Islet of Langerhans (tissue), 1 donor: ENCODE data around the gene APOBEC3B.
"Not testable (repeated sequence)": the region's sequence is repeated elsewhere in the genome, so short reads cannot be mapped to it uniquely, and the experiment has no call there.

Experiments
- FAIRE-seq: peaks from one replicate; lab custom pipeline; 2011; peaks lifted over from hg19 to GRCh38; lab: Jason Lieb, UNC

APOBEC3B gene

DNA sequence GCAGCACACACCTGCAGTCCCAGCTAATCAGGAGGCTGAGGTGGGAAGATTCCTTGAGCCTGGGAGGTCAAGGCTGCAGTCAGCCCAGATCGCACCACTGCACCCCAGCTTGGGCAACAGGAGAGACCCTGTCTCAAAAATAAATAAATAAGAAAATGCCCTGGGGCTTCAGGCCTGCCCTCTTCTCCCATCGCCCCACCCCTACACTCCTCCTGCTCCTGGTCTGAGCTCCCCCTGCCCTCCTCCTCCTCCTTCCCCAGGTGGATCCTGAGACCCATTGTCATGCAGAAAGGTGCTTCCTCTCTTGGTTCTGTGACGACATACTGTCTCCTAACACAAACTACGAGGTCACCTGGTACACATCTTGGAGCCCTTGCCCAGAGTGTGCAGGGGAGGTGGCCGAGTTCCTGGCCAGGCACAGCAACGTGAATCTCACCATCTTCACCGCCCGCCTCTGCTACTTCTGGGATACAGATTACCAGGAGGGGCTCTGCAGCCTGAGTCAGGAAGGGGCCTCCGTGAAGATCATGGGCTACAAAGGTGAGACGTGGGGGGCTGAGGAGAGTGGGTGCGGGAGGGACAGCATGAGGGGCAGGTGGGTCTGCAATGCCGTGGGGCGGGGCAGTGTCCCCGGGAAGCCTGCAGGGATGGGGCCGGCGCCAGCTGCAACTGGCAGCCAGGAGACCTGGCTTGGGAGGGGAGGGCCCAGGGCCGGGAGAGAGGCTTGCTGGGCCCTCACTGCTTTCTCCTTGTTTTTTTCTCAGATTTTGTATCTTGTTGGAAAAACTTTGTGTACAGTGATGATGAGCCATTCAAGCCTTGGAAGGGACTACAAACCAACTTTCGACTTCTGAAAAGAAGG lies 49.5 kb downstream of the APOBEC3B start:
- FAIRE-seq = not testable (repeated sequence)

DNA sequence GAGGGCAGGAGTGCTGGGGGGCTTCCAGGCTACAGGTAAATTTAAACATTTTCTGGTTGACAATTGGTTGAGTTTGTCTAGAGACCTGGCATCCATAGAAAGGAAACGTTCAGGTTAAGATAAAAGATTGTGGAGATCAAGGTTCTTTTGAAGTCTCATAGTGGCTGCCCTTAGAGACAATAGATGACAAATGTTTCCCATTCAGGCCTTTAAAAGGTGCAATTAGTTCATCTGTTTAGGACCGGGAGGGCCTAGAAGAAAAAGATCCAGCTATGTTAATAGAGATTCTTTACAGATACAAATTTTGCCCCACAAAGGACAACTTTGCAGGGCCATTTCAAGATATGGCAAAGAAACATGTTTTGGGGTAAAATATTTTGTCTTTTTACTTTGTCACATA lies 54.9 kb downstream of the APOBEC3B start:
- not testable (repeated sequence) for FAIRE-seq

DNA sequence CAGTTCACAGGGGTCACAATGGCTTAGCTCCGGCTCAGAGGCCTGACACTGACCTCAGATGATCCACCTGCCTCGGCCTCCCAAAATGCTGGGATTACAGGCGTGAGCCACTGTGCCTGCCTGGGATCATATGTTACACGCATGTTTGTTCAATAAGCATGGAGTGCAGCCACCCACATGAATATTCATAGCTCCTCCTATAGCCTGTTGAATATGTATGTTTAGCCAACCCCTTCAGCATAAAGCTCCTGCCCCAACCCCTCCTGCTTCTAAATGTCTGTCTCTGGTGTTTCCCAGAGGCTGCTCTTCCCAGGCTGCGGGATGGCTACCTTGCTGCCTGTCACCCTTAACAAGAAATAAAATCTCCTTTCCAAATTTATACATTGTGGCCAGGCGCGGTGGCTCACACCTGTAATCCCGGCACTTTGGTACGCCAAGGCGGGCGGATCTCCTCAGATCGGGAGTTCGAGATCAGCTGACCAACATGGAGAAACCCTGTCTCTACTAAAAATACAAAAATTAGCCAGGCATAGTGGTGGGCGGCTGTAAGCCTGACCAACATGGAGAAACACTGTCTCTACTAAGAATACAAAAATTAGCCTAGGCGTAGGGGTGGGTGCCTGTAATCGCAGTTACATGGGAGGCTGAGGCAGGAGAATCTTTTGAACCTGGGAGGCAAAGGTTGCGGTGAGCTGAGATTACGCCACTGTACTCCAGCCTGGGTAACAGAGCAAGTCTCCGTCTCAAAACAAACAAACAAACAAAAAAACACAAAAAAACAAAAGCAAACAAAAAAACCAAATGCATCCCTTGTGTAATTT lies 57.4 kb downstream of the APOBEC3B start:
- FAIRE-seq = no peak

DNA sequence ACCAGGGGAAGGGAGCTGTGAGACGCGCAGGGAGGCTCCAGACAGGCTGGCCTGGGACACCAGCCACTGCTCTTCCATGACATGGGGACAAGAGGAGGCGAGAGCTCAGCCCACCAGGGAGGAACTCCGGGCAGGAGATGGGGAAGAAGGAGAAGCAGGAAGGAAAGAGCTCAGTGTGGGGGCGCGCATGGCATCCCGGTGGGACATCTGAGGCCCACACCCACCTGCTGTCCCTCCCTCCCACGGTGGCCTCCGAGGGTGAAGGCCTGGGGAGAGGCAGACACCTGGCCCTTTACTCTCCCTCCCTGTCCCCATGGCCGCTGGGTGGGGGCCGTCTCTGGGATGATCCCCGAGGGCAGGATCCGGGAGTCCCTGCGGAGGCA lies 58.0 kb downstream of the APOBEC3B start:
- FAIRE-seq = not testable (repeated sequence)

DNA sequence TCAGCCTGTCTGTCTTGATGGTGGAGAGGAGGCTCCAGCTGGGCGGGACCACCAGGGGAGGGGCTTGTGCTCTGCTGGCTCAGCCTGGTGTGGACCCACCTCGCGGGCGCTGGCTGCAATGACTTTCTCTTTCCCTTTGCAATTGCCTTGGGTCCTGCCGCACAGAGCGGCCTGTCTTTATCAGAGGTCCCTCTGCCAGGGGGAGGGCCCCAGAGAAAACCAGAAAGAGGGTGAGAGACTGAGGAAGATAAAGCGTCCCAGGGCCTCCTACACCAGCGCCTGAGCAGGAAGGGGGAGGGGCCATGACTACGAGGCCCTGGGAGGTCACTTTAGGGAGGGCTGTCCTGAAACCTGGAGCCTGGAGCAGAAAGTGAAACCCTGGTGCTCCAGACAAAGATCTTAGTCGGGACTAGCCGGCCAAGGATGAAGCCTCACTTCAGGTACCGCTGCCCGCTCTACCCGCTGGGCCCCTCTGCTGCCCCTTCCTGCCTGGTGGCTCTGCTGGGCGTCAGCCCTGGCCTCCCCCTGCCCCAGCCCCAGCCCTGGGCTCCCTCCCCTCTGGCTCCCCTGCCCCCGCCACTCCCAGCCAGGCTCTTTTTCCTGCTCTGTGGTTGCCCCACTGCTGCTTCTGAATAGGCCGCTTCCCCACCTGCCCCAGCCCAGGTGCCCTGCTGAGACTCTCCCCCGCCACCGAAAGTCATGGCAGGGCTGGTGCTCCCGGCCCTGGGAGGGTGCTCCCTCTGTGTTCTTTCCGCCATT lies 58.6 kb downstream of the APOBEC3B start, which contains the start of gene APOBEC3F:
APOBEC3F (plus strand) TSS at position 327 of the 759 bp plus-strand sequence; CDS start at position 424, 97 bp downstream.
- not testable (repeated sequence) for FAIRE-seq

DNA sequence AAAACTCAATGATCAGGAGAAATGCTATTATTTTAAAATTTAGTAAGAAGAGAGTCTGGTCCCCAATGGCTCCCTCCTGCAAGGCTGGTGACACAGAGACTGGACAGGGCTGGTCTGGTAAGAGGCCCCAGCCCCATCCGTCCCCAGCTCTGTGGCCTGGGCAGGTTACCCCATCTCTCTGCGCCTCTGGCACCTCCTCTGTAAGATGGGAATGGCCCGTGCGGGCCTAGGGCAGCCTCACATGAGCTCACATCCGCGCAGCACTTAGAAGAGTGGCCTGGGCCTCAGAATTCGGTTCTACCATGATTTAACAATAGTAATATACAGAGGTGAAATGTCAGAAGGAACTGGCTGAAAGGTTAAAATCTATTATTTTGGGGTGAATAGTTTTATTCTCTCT lies 59.8 kb downstream of the APOBEC3B start:
- FAIRE-seq = no peak
